Smooth muscle cell (in vitro differentiated cells): ENCODE data around the gene B3GNT7. TPM values are rescaled to one million over a fixed set of nuclear protein-coding genes. Genes with fewer than 3 reads are reported as not detected.

ENCODE experiments used
- DNase-seq: peaks from one replicate; lab custom pipeline; 2025; ENCODE audit not compliant: unreplicated experiment; lab: John Stamatoyannopoulos, UW
- H2AFZ ChIP-seq: fragments of 200-600 bp; sonication (generic); 2 replicates; pipeline ENCODE4 v1.6.0; 2016; ENCODE audit warnings: antibody characterized with exemption, low read depth, mild to moderate bottlenecking
- H3F3A ChIP-seq: fragments of 200-600 bp; sonication (generic); 2 replicates; pipeline ENCODE4 v1.6.0; 2017; ENCODE audit warnings: antibody characterized with exemption, low read depth
- H3K27ac ChIP-seq: fragments of 200-600 bp; sonication (generic); 2 replicates; pipeline ENCODE4 v1.5.1; 2016; ENCODE audit warnings: low read depth, mild to moderate bottlenecking
- H3K27me3 ChIP-seq: fragments of 200-600 bp; sonication (generic); 2 replicates; pipeline ENCODE4 v1.6.1; 2016; ENCODE audit warnings: low read depth, mild to moderate bottlenecking
- H3K36me3 ChIP-seq: fragments of 200-600 bp; sonication (generic); 2 replicates; pipeline ENCODE4 v1.5.1; 2016; ENCODE audit warnings: low read depth
- H3K4me1 ChIP-seq: fragments of 200-600 bp; sonication (generic); 2 replicates; pipeline ENCODE4 v1.5.1; 2016; ENCODE audit warnings: low read depth
- H3K4me2 ChIP-seq: fragments of 200-600 bp; sonication (generic); 2 replicates; pipeline ENCODE4 v1.6.0; 2016; ENCODE audit warnings: mild to moderate bottlenecking
- H3K4me3 ChIP-seq: fragments of 200-600 bp; sonication (generic); 2 replicates; pipeline ENCODE4 v1.5.1; 2016; ENCODE audit warnings: mild to moderate bottlenecking
- H3K79me2 ChIP-seq: fragments of 200-600 bp; sonication (generic); 2 replicates; pipeline ENCODE4 v1.6.0; 2016; ENCODE audit warnings: low read depth, mild to moderate bottlenecking
- H3K9ac ChIP-seq: fragments of 200-600 bp; sonication (generic); 2 replicates; pipeline ENCODE4 v1.6.0; 2016; ENCODE audit warnings: low read depth
- H3K9me3 ChIP-seq: fragments of 200-600 bp; sonication (generic); replicated peaks from 2 replicates; pipeline ENCODE4 v1.5.1; 2016; ENCODE audit warnings: low read depth
- H4K20me1 ChIP-seq: fragments of 200-600 bp; sonication (generic); 2 replicates; pipeline ENCODE4 v1.6.0; 2016; ENCODE audit warnings: low read depth
- CTCF ChIP-seq: fragments of 200-600 bp; sonication (generic); IDR thresholded peaks from 2 replicates; pipeline ENCODE4 v1.5.1; 2017; ENCODE audit warnings: borderline replicate concordance, mild to moderate bottlenecking, antibody characterized with exemption; ENCODE audit not compliant: insufficient read depth, poor library complexity, severe bottlenecking
- WGBS: methylation state at CpG from one replicate; pipeline ENCODE4 v1.1.7; 2016; ENCODE audit warnings: low lambda C conversion rate; 5-methylcytosine and 5-hydroxymethylcytosine counted together
- polyA plus RNA-seq: library from polyadenylated mRNA; unstranded; fragments of >200 nt; fragmentation: Nextera tagmentation; extraction: Ambion mirVana; gene quantifications from 2 replicates; pipeline ENCODE4 v1.2.1, GENCODE V29; 2016
- total RNA-seq: library from RNA; depleted of rRNA; stranded (reverse); fragments of >200 nt; gene quantifications from 2 replicates; pipeline ENCODE4 v1.2.3, GENCODE V29; 2014

B3GNT7 gene
- total and polyA plus RNA-seq, 2 experiments from 2014 or later: 0.62 to 0.85 TPM

- Histone ChIP-seq H3K27ac (no peak overlapping the region), H3K4me3 (no peak overlapping the region), H3K4me1 (no peaks in the 10 kb centered on the region), H3K9me3 (no peaks in the 10 kb centered on the region), H3K4me2 (no peak overlapping the region), H3K36me3 (no peaks in the 10 kb centered on the region), H3K9ac (no peak overlapping the region), H3K27me3 (no peaks in the 10 kb centered on the region), H3F3A (no peaks in the 10 kb centered on the region), H3K79me2 (no peaks in the 10 kb centered on the region), H2AFZ (no peak overlapping the region), H4K20me1 (no peaks in the 10 kb centered on the region)
- TF ChIP-seq CTCF: no peak
- 97% methylated on average over 5 of the region's 6 CpGs for WGBS
- DNase-seq: no peak
Measured at GRCh38 chr2:231353469-231353868, 42.0 kb upstream of the B3GNT7 start.

GRCh38 chr2:231355508-231356465, 39.7 kb upstream of the B3GNT7 start:
- Histone ChIP-seq H3K4me3 (no peak overlapping the region), H3F3A (no peaks in the 10 kb centered on the region), H3K27me3 (no peaks in the 10 kb centered on the region), H3K79me2 (no peaks in the 10 kb centered on the region), H3K36me3 (no peaks in the 10 kb centered on the region), H3K4me1 (no peaks in the 10 kb centered on the region), H4K20me1 (no peaks in the 10 kb centered on the region), H3K4me2 (no peak overlapping the region), H3K9ac (no peak overlapping the region), H3K9me3 (no peaks in the 10 kb centered on the region), H3K27ac (no peak overlapping the region), H2AFZ (no peak overlapping the region)
- TF ChIP-seq CTCF: no peak
- no peak for DNase-seq
- WGBS: 60% methylated on average over 28 of the region's 28 CpGs

- TF ChIP-seq CTCF: no peak
- Histone ChIP-seq H3K27me3 (no peaks in the 10 kb centered on the region), H2AFZ (no peak overlapping the region), H3K9me3 (no peaks in the 10 kb centered on the region), H3K4me3 (no peak overlapping the region), H3K9ac (no peak overlapping the region), H3K36me3 (no peaks in the 10 kb centered on the region), H3K79me2 (no peaks in the 10 kb centered on the region), H4K20me1 (no peaks in the 10 kb centered on the region), H3K27ac (no peak overlapping the region), H3K4me1 (no peaks in the 10 kb centered on the region), H3F3A (no peaks in the 10 kb centered on the region), H3K4me2 (no peak overlapping the region)
- 76% methylated on average over 5 of the region's 5 CpGs for WGBS
- no peak for DNase-seq
Measured at GRCh38 chr2:231356466-231356844, 39.1 kb upstream of the B3GNT7 start.
